GM12878 (cell line): Measurements from ENCODE around the gene SMIM38. TPM values are rescaled to one million over a fixed set of nuclear protein-coding genes. Genes with fewer than 3 reads are reported as not detected.

ENCODE experiments used
- ATAC-seq: fragments of 200-7000 bp; cut with Tn5 transposase; 3 replicates; pipeline ENCODE4 v1.9.1; 2020; ENCODE audit warnings: mild to moderate bottlenecking, moderate library complexity
- BruUV-seq: library from RNA; stranded (reverse); fragments of 400-500 nt; replicated peaks from 2 replicates; lab custom pipeline; 2021; lab: Mats Ljungman, UMichigan
- CTCF ChIA-PET: fragments of 300-600 bp; sonication (Branson Sonifier 250); formaldehyde crosslinking; extraction: SDS; loops from one replicate; lab custom pipeline; 2021; ENCODE audit warnings: inconsistent platforms; lab: Yijun Ruan, JAX
- POLR2A ChIA-PET: fragments of 350-600 bp; formaldehyde crosslinking; extraction: SDS; loops from one replicate; lab custom pipeline; 2021; ENCODE audit warnings: inconsistent platforms; lab: Charles Lee
- RAD21 ChIA-PET: fragments of 300-600 bp; sonication (Branson Sonifier 250); formaldehyde crosslinking; loops from one replicate; lab custom pipeline; 2023; ENCODE audit warnings: antibody characterized with exemption; ENCODE audit not compliant: unreplicated experiment; lab: Charles Lee
- SMC1A ChIA-PET: fragments of 300-600 bp; sonication (Branson Sonifier 250); formaldehyde crosslinking; loops from one replicate; lab custom pipeline; 2023; ENCODE audit not compliant: unreplicated experiment, uncharacterized antibody; lab: Charles Lee
- DNase-seq: peaks from one replicate; pipeline ENCODE4 v3.0.0-alpha.2; 2011; ENCODE audit warnings: low read depth, low spot score
- FAIRE-seq: peaks from 3 replicates; lab custom pipeline; 2011; peaks lifted over from hg19 to GRCh38; lab: Jason Lieb, UNC
- H2AFZ ChIP-seq: 2 replicates; pipeline ENCODE4 v1.6.0; 2011; ENCODE audit warnings: low read depth, low read length, control low read depth; ENCODE audit not compliant: control insufficient read depth
- H3K27ac ChIP-seq: 2 replicates; pipeline ENCODE4 v1.5.1; 2011; ENCODE audit warnings: control low read depth; ENCODE audit not compliant: control insufficient read depth, insufficient read depth
- H3K27me3 ChIP-seq, 2 experiments: replicated peaks in 1 of 2; 2 replicates each; pipeline versions ENCODE4 v1.6.0 to v1.6.1; 2011; ENCODE audit warnings: low read length in 1 of 2; ENCODE audit not compliant: control insufficient read depth in 2 of 2, insufficient read depth in 2 of 2
- H3K36me3 ChIP-seq, 2 experiments: 2 replicates each; pipeline ENCODE4 v1.5.1; 2011; ENCODE audit warnings: low read length in 1 of 2; ENCODE audit not compliant: control insufficient read depth in 2 of 2, insufficient read depth in 2 of 2
- H3K4me1 ChIP-seq: 2 replicates; pipeline ENCODE4 v1.6.1; 2011; ENCODE audit warnings: mild to moderate bottlenecking, low read length, moderate library complexity, mixed read lengths; ENCODE audit not compliant: control insufficient read depth, insufficient read depth
- H3K4me2 ChIP-seq: 2 replicates; pipeline ENCODE4 v1.6.0; 2011; ENCODE audit warnings: control low read depth; ENCODE audit not compliant: control insufficient read depth, insufficient read depth
- H3K4me3 ChIP-seq: fragments of 200-600 bp; sonication (generic); 2 replicates; pipeline ENCODE4 v1.5.1; 2016
- H3K79me2 ChIP-seq: 2 replicates; pipeline ENCODE4 v1.6.0; 2011; ENCODE audit warnings: low read length; ENCODE audit not compliant: control insufficient read depth, insufficient read depth
- H3K9ac ChIP-seq: 2 replicates; pipeline ENCODE4 v1.8.0; 2011; ENCODE audit warnings: low read length, control low read depth, mixed read lengths; ENCODE audit not compliant: control insufficient read depth, insufficient read depth
- H3K9me3 ChIP-seq: replicated peaks from 3 replicates; pipeline ENCODE4 v1.5.1; 2011; ENCODE audit warnings: mild to moderate bottlenecking, low read length; ENCODE audit not compliant: control insufficient read depth, insufficient read depth
- H4K20me1 ChIP-seq: 2 replicates; pipeline ENCODE4 v1.6.0; 2011; ENCODE audit not compliant: control insufficient read depth, insufficient read depth
- BCL11A ChIP-seq: IDR thresholded peaks from 2 replicates; pipeline ENCODE4 v1.6.1; 2011; ENCODE audit warnings: low read depth, low read length
- CREB1 ChIP-seq: IDR thresholded peaks from 2 replicates; pipeline ENCODE4 v1.6.1; 2012; ENCODE audit warnings: low read depth, mild to moderate bottlenecking, inconsistent platforms
- MYC ChIP-seq: IDR thresholded peaks from 2 replicates; pipeline ENCODE4 v1.6.1; 2011; ENCODE audit warnings: mild to moderate bottlenecking, low read length, moderate library complexity, inconsistent platforms; ENCODE audit not compliant: insufficient read depth, insufficient replicate concordance, insufficient read length, severe bottlenecking
- POLR2AphosphoS5 ChIP-seq: IDR thresholded peaks from 2 replicates; pipeline ENCODE4 v1.6.1; 2011; ENCODE audit warnings: mild to moderate bottlenecking, low read length, inconsistent platforms
- RB1 ChIP-seq: fragments of 450-650 bp; formaldehyde crosslinking; IDR thresholded peaks from 2 replicates; pipeline ENCODE4 v1.6.1; 2017; ENCODE audit warnings: mild to moderate bottlenecking, borderline replicate concordance
- RFX5 ChIP-seq: IDR thresholded peaks from 2 replicates; pipeline ENCODE4 v1.6.1; 2011; ENCODE audit warnings: low read depth, low read length, improper control_type of control experiment
- STAT1 ChIP-seq: fragments of 450-650 bp; conservative IDR thresholded peaks from 2 replicates; pipeline ENCODE4 v1.6.1; 2014; ENCODE audit warnings: antibody characterized with exemption, mild to moderate bottlenecking
- WRNIP1 ChIP-seq: IDR thresholded peaks from 2 replicates; pipeline ENCODE4 v1.6.1; 2011; ENCODE audit warnings: low read depth, low read length, improper control_type of control experiment, borderline replicate concordance
- YY1 ChIP-seq: IDR thresholded peaks from 2 replicates; pipeline ENCODE4 v1.6.1; 2011; ENCODE audit warnings: low read depth, mild to moderate bottlenecking, low read length
- ZNF622 ChIP-seq: fragments of 450-650 bp; IDR thresholded peaks from 2 replicates; pipeline ENCODE4 v1.6.1; 2017; ENCODE audit warnings: mild to moderate bottlenecking, inconsistent platforms
- WGBS: methylation state at CpG from one replicate; pipeline ENCODE4 v1.1.6; 2016; ENCODE audit warnings: low lambda C conversion rate; ENCODE audit not compliant: insufficient replicate concordance, insufficient coverage; ENCODE audit errors: missing lambda C conversion rate; 5-methylcytosine and 5-hydroxymethylcytosine counted together
- in situ Hi-C: fragments of 300-500 bp; cut with MboI; formaldehyde crosslinking; loops from 9 replicates; pipeline ENCODE4 v1.14.3; 2018; ENCODE audit warnings: mixed read lengths
- intact Hi-C: fragments of 100-400 bp; cut with micrococcal nuclease; formaldehyde crosslinking; loops from one replicate; pipeline ENCODE4 v1.14.2; 2022; ENCODE audit not compliant: unreplicated experiment
- polyA plus RNA-seq, 11 experiments: library from polyadenylated mRNA; depleted of rRNA in 4 of 11; unstranded in 6 of 11; stranded (reverse) in 5 of 11; fragments of >200 nt; fragmentation: Nextera tagmentation in 4 of 11; fragmentation: Illumina TruSeq in 1 of 11; extraction: Ambion mirVana in 4 of 11; extraction: Trizol in 1 of 11; gene quantifications; 1 replicate in 1 of 11; 2 replicates in 10 of 11; pipeline versions ENCODE4 v1.2.1 to v1.2.3, GENCODE V29; 2011 to 2016; ENCODE audit warnings: inconsistent platforms in 2 of 11, missing spikeins in 2 of 11, low read depth in 1 of 11
- total RNA-seq, 4 experiments: library from RNA; depleted of rRNA in 3 of 4; stranded (reverse); fragments of >200 nt in 3 of 4; fragmentation: Illumina TruSeq in 1 of 4; extraction: Trizol in 1 of 4; gene quantifications; 2 replicates each; pipeline versions ENCODE4 v1.2.1 to v1.2.3, GENCODE V29; 2013 to 2021
- TF ChIP-seq, protein P1 (sequence below): fragments of 450-650 bp; IDR thresholded peaks from 2 replicates; pipeline ENCODE4 v1.6.1; 2018; ENCODE audit warnings: borderline replicate concordance, mild to moderate bottlenecking; ENCODE audit not compliant: partially characterized antibody
- TF ChIP-seq, protein P2 (sequence below): fragments of 450-650 bp; formaldehyde crosslinking; IDR thresholded peaks from 2 replicates; pipeline ENCODE4 v1.4.0; 2020; ENCODE audit warnings: mild to moderate bottlenecking, moderate library complexity
- TF ChIP-seq, protein P3 (sequence below): fragments of 450-650 bp; formaldehyde crosslinking; IDR thresholded peaks from 2 replicates; pipeline ENCODE4 v1.4.0; 2022; ENCODE audit warnings: mild to moderate bottlenecking, moderate library complexity

The SMIM38 gene
- total and polyA plus RNA-seq, 10 of the 15 experiments (the other 5 are each of a cell fraction or from before 2014, with no cell fraction given) = 0.15 to 5.0 (median 2.1) TPM; not detected in 1

DNA sequence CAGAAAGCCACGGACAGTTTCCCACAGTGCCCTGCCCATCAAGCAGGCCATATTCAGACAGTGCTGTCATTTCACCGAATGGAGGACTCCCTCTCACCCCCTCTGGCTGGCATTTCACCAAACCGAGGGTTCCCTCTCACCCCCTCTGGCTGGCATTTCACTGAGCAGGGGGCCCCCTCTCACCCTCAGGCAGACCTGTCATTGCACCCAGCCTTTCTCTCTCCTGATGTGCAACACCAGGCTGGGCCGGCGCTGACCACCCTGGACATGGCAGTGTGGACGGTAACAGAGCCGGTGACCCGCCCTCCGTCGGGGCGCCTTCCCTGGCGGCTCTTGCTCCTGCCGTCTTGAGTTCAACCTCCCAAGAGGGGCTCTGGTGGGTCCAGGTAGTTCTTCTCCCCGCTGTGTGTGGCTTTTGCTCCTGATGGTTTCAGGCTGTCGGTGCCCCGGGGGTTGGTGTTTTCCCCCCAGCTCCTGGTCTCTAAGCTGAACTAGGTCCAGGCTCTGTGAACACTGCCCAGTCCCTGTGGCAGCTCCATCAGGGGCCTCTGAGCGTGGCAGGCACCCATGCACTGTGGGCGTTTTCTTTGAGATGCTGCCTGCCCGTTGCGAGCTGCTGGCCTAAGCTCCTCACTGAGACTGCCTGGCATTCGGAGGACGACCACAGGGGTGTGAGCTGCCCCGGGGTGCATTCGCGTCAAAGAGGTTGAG is 46.9 kb downstream of the SMIM38 start:
- in situ Hi-C loops (no loop called here), intact Hi-C loops (no loop called here)
- H3K9me3 ChIP-seq = no peaks in the 10 kb centered on the region; the same call in 2 of the 3 replicates
- no peaks in the 10 kb centered on the region; the same call in 1 of the 2 replicates for H3K4me1 ChIP-seq
- no peak overlapping the region for H3K4me3 ChIP-seq
- H3K79me2 ChIP-seq = no peaks in the 10 kb centered on the region
- no peaks in the 10 kb centered on the region for H3K27me3 ChIP-seq
- no peak overlapping the region for H2AFZ ChIP-seq
- no peak for FAIRE-seq
- H4K20me1 ChIP-seq = no peaks in the 10 kb centered on the region
- 57% methylated on average over 25 of the region's 25 CpGs for WGBS
- no peak overlapping the region for H3K27ac ChIP-seq
- ChIA-PET SMC1A (no interaction called here), CTCF (interaction anchor here (1.2 kb wide), 1 partner anchor 8 kb away, joined by 3 read pairs; no protein-coding TSS in a partner anchor), POLR2A (interaction anchor here (0.7 kb wide), 1 partner anchor 95 kb away, joined by 3 read pairs; no protein-coding TSS in a partner anchor), RAD21 (no interaction called here)
- no peaks in the 10 kb centered on the region for H3K36me3 ChIP-seq
- no peak for ATAC-seq
- no peak for DNase-seq
- H3K9ac ChIP-seq = no peak overlapping the region
- no peak overlapping the region for H3K4me2 ChIP-seq
- no TSS peak for BruUV-seq
- no peak for TF ChIP-seq POLR2AphosphoS5
- TF ChIP-seq RB1 = no peak
- TF ChIP-seq, protein P1, sequence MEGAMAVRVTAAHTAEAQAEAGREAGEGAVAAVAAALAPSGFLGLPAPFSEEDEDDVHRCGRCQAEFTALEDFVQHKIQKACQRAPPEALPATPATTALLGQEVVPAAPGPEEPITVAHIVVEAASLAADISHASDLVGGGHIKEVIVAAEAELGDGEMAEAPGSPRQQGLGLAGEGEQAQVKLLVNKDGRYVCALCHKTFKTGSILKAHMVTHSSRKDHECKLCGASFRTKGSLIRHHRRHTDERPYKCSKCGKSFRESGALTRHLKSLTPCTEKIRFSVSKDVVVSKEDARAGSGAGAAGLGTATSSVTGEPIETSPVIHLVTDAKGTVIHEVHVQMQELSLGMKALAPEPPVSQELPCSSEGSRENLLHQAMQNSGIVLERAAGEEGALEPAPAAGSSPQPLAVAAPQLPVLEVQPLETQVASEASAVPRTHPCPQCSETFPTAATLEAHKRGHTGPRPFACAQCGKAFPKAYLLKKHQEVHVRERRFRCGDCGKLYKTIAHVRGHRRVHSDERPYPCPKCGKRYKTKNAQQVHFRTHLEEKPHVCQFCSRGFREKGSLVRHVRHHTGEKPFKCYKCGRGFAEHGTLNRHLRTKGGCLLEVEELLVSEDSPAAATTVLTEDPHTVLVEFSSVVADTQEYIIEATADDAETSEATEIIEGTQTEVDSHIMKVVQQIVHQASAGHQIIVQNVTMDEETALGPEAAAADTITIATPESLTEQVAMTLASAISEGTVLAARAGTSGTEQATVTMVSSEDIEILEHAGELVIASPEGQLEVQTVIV = no peak
- no peak for TF ChIP-seq WRNIP1
- no peak for TF ChIP-seq CREB1
- TF ChIP-seq MYC = no peak
- TF ChIP-seq, protein P2, sequence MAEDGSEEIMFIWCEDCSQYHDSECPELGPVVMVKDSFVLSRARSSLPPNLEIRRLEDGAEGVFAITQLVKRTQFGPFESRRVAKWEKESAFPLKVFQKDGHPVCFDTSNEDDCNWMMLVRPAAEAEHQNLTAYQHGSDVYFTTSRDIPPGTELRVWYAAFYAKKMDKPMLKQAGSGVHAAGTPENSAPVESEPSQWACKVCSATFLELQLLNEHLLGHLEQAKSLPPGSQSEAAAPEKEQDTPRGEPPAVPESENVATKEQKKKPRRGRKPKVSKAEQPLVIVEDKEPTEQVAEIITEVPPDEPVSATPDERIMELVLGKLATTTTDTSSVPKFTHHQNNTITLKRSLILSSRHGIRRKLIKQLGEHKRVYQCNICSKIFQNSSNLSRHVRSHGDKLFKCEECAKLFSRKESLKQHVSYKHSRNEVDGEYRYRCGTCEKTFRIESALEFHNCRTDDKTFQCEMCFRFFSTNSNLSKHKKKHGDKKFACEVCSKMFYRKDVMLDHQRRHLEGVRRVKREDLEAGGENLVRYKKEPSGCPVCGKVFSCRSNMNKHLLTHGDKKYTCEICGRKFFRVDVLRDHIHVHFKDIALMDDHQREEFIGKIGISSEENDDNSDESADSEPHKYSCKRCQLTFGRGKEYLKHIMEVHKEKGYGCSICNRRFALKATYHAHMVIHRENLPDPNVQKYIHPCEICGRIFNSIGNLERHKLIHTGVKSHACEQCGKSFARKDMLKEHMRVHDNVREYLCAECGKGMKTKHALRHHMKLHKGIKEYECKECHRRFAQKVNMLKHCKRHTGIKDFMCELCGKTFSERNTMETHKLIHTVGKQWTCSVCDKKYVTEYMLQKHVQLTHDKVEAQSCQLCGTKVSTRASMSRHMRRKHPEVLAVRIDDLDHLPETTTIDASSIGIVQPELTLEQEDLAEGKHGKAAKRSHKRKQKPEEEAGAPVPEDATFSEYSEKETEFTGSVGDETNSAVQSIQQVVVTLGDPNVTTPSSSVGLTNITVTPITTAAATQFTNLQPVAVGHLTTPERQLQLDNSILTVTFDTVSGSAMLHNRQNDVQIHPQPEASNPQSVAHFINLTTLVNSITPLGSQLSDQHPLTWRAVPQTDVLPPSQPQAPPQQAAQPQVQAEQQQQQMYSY (CRISPR knock-in tag) = no peak
- TF ChIP-seq BCL11A = no peak
- TF ChIP-seq YY1 = no peak
- TF ChIP-seq RFX5 = no peak
- TF ChIP-seq ZNF622 = no peak
- TF ChIP-seq, protein P3, sequence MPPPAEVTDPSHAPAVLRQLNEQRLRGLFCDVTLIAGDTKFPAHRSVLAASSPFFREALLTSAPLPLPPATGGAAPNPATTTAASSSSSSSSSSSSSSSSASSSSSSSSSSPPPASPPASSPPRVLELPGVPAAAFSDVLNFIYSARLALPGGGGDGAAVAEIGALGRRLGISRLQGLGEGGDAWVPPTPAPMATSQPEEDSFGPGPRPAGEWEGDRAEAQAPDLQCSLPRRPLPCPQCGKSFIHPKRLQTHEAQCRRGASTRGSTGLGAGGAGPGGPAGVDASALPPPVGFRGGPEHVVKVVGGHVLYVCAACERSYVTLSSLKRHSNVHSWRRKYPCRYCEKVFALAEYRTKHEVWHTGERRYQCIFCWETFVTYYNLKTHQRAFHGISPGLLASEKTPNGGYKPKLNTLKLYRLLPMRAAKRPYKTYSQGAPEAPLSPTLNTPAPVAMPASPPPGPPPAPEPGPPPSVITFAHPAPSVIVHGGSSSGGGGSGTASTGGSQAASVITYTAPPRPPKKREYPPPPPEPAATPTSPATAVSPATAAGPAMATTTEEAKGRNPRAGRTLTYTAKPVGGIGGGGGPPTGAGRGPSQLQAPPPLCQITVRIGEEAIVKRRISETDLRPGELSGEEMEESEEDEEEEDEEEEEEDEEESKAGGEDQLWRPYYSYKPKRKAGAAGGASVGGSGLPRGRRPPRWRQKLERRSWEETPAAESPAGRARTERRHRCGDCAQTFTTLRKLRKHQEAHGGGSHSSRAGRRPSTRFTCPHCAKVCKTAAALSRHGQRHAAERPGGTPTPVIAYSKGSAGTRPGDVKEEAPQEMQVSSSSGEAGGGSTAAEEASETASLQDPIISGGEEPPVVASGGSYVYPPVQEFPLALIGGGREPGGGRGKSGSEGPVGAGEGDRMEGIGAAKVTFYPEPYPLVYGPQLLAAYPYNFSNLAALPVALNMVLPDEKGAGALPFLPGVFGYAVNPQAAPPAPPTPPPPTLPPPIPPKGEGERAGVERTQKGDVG (CRISPR knock-in tag) = no peak
- no peak for TF ChIP-seq STAT1
